Fibroblast of pulmonary artery (primary cell): ENCODE measurements around the gene SAMMSON.

Experiments used
- DNase-seq: peaks from one replicate; pipeline ENCODE4 v3.0.0-alpha.2; 2010; ENCODE audit warnings: low read depth
- H3K4me3 ChIP-seq: replicated peaks from 2 replicates; pipeline ENCODE4 v1.5.1; 2011; ENCODE audit warnings: low read depth, mild to moderate bottlenecking, control low read depth, low read length, moderate library complexity
- TF ChIP-seq, protein P1 (sequence below): IDR thresholded peaks from 2 replicates; pipeline ENCODE4 v1.5.1; 2011; ENCODE audit warnings: mild to moderate bottlenecking, control low read depth, low read length, inconsistent platforms; ENCODE audit errors: missing control alignments

The SAMMSON gene

DNA sequence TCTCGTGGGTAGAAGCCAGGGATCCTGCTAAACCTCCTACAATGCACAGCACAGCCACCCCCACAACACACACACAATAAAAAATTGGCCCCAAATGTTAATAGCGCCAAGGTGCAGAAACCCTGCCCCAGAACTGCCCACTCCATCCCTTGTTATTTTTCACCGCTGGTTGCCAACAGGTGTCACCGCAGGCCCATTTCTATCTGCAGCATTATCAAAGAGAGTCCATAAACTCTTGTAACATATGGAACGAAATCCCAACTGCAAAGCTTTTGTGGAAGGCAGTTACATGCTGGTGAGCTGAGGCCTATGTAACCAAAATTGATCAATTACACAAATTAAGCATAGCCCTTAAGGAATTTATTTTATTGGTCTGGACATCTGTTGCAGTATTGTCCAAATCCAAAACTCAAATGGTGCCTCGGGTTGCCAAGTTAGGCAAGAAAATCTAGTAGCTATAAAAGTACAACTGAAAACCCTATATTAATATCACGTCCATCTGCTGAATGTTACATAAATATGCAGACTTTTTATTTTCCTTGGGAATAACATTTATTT lies 66.2 kb downstream of the SAMMSON start:
- no peak for DNase-seq
- no peak overlapping the region for H3K4me3 ChIP-seq
- TF ChIP-seq, protein P1, sequence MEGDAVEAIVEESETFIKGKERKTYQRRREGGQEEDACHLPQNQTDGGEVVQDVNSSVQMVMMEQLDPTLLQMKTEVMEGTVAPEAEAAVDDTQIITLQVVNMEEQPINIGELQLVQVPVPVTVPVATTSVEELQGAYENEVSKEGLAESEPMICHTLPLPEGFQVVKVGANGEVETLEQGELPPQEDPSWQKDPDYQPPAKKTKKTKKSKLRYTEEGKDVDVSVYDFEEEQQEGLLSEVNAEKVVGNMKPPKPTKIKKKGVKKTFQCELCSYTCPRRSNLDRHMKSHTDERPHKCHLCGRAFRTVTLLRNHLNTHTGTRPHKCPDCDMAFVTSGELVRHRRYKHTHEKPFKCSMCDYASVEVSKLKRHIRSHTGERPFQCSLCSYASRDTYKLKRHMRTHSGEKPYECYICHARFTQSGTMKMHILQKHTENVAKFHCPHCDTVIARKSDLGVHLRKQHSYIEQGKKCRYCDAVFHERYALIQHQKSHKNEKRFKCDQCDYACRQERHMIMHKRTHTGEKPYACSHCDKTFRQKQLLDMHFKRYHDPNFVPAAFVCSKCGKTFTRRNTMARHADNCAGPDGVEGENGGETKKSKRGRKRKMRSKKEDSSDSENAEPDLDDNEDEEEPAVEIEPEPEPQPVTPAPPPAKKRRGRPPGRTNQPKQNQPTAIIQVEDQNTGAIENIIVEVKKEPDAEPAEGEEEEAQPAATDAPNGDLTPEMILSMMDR = no peak

DNA sequence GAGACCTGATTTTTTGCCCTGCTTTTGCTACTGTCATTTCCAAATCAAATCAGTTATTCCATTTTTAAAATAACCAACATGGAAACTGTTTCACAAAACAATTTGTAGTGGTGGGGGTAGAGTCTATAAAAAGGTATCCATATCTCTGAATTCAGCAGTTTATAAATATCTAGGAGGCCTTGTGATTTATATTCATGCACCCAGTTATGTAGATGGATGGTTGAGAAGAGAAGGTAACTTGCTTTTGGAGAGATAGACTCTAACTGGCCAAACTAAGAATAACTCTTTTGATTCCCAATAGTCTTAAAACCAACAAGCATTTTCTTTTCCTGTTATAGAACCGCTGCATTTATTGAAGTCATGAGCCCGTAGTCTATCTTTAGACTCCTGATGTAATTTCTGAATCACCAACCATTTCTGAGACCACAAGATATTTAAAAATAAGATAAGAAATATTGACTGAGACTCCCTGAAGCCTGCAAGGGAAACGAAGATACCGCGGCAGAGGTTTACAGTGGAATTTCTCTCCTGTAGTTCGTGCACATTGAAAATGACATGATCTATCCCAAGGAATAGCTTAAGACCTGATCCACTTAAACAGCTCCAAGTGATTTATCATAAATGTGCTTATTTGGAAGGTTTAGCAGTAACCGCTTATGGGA lies 68.5 kb downstream of the SAMMSON start:
- peak; percentile 33 for DNase-seq
- TF ChIP-seq, protein P1 = no peak
- H3K4me3 ChIP-seq = no peak overlapping the region

DNA sequence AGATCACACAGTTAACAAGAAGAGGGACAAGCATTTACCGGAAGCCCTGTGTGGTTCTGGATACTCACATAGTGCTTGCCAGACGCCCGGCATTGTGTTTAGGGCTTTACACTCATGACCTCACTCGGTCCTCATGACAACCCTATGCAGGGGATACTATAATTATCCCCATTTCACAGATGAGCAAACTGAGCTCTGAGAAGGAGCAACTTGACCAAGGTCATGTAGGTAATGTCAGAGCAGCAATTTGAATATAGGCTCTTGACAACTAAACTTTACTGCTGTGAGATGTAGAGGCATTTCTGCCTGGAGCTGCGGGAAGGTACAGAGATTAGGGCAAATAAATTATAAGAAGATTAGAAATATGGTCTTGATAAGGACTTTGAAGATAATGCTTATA lies 70.0 kb downstream of the SAMMSON start:
- H3K4me3 ChIP-seq = no peak overlapping the region
- TF ChIP-seq, protein P1 = no peak
- no peak for DNase-seq

DNA sequence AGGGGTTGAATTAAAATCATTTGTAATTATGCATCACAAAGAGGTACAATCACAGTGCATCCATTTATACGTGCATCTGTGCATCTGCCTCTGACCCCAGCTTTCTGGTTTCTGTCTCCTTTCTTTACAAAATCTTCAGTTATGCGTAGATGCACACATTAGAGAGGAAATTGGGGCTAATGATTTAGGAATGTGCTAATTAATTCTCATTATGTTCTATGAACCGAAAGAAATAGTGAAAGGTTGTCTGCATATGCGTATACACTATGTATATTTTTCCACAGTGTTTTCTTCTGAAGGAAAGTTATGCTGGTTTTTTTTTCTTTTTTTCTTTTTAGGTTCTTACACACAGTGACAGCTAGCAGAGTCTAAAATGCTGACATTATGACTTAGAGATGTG lies 71.6 kb downstream of the SAMMSON start:
- H3K4me3 ChIP-seq = no peak overlapping the region
- no peak for DNase-seq
- TF ChIP-seq, protein P1 = no peak

DNA sequence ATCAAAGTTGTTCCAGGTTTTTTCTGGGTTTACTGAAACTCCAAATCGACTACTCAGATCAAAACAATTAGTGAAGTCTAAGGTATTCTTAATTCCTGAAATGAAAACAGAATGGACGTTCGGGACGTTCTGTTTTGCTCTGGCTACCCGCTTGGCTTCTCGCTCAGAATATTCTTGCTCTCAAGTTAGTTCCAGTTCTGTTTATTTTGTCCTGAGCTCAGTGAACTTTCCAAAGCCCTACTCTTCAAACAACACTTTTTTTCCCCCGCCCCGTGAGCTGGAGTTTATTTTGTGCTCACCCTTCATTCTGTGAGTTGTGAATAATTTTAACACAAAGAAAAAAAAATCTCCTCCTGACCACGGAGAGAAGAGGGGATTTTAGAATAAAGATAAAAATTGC lies 72.6 kb downstream of the SAMMSON start:
- TF ChIP-seq, protein P1 = no peak
- peak overlapping the region; percentile 19 for H3K4me3 ChIP-seq
- DNase-seq = no peak

DNA sequence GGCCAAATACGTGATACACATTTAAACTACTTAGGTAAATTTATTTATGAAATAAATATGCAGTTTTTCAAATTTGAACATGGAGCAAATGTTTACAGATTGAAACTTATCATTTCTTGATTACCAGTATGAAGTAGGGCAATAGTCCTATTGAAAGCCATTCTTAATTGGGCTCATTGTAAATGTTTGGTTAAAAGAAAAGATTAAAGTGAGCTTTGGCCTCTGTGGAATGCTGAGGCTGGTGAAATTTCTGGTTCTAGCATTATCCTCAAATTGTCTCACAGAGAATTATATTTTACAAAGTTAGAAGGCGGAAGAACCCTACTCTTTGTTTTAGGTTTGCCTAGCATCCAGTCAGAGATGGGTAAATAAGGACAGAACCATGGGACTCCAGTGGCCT lies 73.2 kb downstream of the SAMMSON start:
- TF ChIP-seq, protein P1 = no peak
- no peak overlapping the region for H3K4me3 ChIP-seq
- no peak for DNase-seq

DNA sequence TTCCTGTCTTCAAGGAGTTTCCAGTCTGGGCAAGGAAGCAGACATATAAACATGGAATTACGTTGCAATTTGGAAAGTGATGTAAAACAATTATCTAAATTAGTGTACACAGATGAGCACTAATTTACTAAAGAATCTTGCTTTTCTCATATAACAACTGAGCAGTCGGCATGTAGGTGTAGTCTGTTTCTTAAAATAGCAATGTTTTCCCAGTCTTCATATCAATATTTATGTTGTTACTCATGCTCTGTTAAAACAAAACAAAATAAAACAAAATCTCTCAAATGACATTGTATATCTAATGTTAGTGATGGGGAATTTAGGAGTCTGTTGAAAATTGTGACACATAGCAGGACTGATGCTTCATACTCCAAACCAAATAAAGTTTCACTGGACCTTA lies 75.6 kb downstream of the SAMMSON start:
- no peak for DNase-seq
- no peak overlapping the region for H3K4me3 ChIP-seq
- TF ChIP-seq, protein P1 = no peak
